ENCODE results near the gene LIN54.

The LIN54 gene

GRCh38 chr4:82898322-82899243 lies 112.0 kb downstream of the LIN54 start:
- Mint-ChIP-seq H3K36me3 (peaks cover 11% of the 10 kb centered on the region), H3K4me1 (ENCODE audit: low read depth) (peaks cover 40% of the 10 kb centered on the region), H3K9me3 (ENCODE audit: low read depth) (no peaks in the 10 kb centered on the region), H3K27ac (no peak overlapping the region), H3K27me3 (no peaks in the 10 kb centered on the region), H3K4me3 (no peak overlapping the region)

- no peaks in the 10 kb centered on the region for H3K9me3 Mint-ChIP-seq (ENCODE audit: low read depth)
- H3K27me3 Mint-ChIP-seq: no peaks in the 10 kb centered on the region
- H3K4me1 Mint-ChIP-seq (ENCODE audit: low read depth): peaks cover 41% of the 10 kb centered on the region
- H3K4me3 Mint-ChIP-seq: peak overlapping the region; percentile 9
- H3K36me3 Mint-ChIP-seq: peaks cover 10% of the 10 kb centered on the region
- H3K27ac Mint-ChIP-seq: peak overlapping the region; percentile 18
Measured at GRCh38 chr4:82896755-82897154, 113.9 kb downstream of the LIN54 start.

DNA sequence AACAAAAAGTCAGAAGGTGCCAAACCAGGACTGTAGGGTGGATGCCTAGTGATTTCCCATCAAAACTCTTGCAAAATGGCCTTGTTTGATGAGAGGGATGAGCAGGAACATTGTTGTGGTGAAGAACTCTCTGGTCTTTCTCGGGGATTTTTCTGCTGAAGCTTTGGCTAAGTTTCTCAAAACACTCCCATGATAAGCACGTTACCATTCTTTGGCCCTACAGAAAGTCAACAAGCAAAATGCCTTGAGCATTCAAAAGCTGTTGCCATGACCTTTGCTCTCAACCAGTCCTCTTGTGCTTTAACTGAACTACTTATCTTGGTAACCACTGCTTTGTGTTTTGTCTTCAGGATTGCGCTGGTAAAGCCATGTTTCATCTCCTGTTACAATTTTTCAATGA lies 116.7 kb downstream of the LIN54 start:
- Mint-ChIP-seq H3K4me1 (ENCODE audit: low read depth) (peaks cover 51% of the 10 kb centered on the region), H3K4me3 (no peak overlapping the region), H3K27me3 (no peaks in the 10 kb centered on the region), H3K9me3 (ENCODE audit: low read depth) (no peaks in the 10 kb centered on the region), H3K36me3 (peaks cover 10% of the 10 kb centered on the region), H3K27ac (peak overlapping the region; percentile 4)

GRCh38 chr4:82892467-82892802 lies 118.2 kb downstream of the LIN54 start:
- H3K36me3 Mint-ChIP-seq: peaks cover 11% of the 10 kb centered on the region
- H3K4me3 Mint-ChIP-seq: peak overlapping the region; percentile 95
- H3K27ac Mint-ChIP-seq: peak overlapping the region; percentile 95
- no peaks in the 10 kb centered on the region for H3K27me3 Mint-ChIP-seq
- H3K4me1 Mint-ChIP-seq (ENCODE audit: low read depth): peaks cover 45% of the 10 kb centered on the region
- no peaks in the 10 kb centered on the region for H3K9me3 Mint-ChIP-seq (ENCODE audit: low read depth)

DNA sequence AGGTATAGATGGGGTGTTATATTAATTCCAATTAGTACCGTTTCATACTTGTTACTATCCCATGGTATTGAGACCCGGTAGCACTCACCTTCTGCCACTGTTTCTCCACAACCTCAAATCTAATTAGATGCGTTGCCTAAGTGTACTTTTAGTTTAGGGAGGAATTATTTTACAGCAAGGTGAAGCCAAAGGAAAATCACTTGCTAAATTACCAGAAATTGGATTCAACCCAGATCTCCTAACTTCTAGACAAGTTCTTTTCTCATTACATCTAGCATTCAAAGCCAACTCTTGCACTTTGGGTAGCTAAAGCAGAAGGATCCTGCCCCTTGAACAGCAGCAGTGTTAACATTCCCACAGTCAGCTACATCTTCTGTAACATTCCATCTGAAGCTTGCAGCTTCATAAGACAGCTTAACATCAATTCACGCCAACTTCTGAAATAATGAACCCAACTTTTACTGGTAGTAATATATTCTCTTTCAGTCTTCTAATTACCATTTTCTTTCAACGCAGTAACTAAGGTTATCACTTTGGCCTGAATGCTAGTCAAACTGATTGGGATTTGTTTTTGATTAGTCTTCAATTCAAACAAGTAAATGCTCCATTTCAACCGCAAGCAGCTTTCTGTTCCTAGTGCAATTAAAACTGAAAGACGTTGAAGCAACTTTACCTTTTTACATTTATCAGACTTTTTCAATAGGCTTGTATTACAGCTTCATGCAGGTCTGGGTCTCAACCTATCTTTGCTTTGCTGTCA lies 118.7 kb downstream of the LIN54 start:
- Mint-ChIP-seq H3K4me3 (peak overlapping the region; percentile 95), H3K36me3 (peaks cover 12% of the 10 kb centered on the region), H3K27me3 (no peaks in the 10 kb centered on the region), H3K4me1 (ENCODE audit: low read depth) (peaks cover 46% of the 10 kb centered on the region), H3K9me3 (ENCODE audit: low read depth) (no peaks in the 10 kb centered on the region), H3K27ac (peak overlapping the region; percentile 95)

- Mint-ChIP-seq H3K27me3 (no peaks in the 10 kb centered on the region), H3K36me3 (peaks cover 12% of the 10 kb centered on the region), H3K4me3 (peak within 1 kb of the TSS; percentile 95), H3K4me1 (ENCODE audit: low read depth) (peaks cover 46% of the 10 kb centered on the region), H3K9me3 (ENCODE audit: low read depth) (no peaks in the 10 kb centered on the region), H3K27ac (peak within 1 kb of the TSS; percentile 95)
Measured at GRCh38 chr4:82890901-82891706, 119.5 kb downstream of the LIN54 start, which contains the start of gene SEC31A. Gene SEC31A (minus strand): TSS chr4:82891153. CDS start chr4:82881936, 9,217 bp downstream.

GRCh38 chr4:82890528-82890900 lies 120.1 kb downstream of the LIN54 start:
- peak overlapping the region; percentile 95 for H3K4me3 Mint-ChIP-seq
- H3K36me3 Mint-ChIP-seq: peaks cover 10% of the 10 kb centered on the region
- no peaks in the 10 kb centered on the region for H3K9me3 Mint-ChIP-seq (ENCODE audit: low read depth)
- no peaks in the 10 kb centered on the region for H3K27me3 Mint-ChIP-seq
- peaks cover 48% of the 10 kb centered on the region for H3K4me1 Mint-ChIP-seq (ENCODE audit: low read depth)
- peak overlapping the region; percentile 95 for H3K27ac Mint-ChIP-seq

DNA sequence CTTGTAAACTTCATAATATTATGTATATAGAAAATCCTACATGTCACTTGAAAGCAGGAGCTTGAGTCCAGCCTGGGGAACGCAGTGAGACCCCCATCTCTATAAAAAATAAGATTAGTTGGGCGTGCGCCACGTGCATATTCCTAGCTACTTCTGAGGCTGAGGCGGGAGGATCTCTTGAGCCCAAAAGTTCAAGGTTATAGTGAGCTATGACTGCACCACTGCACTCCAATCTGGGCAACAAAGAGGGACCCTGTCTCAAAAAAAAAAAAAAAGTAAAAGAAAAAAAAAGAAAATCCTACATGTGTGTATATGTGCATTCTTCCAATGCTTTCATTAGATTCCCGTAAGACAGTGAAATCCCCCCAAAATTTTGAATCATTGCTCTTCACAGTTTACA lies 121.3 kb downstream of the LIN54 start:
- peaks cover 9% of the 10 kb centered on the region for H3K36me3 Mint-ChIP-seq
- peak overlapping the region; percentile 80 for H3K27ac Mint-ChIP-seq
- no peaks in the 10 kb centered on the region for H3K27me3 Mint-ChIP-seq
- peak overlapping the region; percentile 95 for H3K4me3 Mint-ChIP-seq
- peaks cover 57% of the 10 kb centered on the region for H3K4me1 Mint-ChIP-seq (ENCODE audit: low read depth)
- no peaks in the 10 kb centered on the region for H3K9me3 Mint-ChIP-seq (ENCODE audit: low read depth)

DNA sequence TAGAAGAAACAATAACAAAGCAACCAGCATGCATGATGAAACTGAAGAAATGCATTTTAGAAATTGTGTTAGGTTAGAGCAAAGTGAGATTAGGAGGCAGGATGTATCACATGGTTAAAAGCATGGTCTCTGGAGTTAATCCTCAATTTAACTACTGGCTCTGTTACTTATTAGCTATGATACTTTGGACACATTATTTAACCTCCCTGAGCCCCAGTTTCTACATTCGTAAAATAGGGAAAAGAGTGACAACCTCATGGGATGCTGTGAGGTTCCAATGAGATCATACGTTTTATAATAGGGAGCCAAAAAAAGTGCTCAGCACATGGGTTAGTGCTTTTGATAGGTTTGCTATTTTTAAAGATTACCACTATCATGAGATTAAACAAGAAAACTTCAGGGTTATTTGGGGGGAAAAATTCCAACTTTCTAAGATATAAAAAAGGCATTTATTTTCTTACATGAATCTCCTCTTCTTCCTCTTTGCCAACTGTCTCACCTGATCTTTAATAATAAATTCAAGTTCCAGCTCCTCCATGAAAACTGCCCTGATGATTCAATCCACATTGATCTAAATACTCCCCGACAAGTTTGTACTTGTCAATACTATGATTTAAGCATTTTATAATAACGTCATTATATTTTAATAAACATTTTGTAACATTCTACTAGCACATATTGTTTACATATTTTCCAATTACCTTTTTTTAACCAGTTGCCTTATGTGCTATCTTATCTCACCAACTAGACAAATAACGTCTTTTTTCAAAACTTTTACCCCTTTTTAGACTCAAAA lies 124.3 kb downstream of the LIN54 start:
- H3K4me3 Mint-ChIP-seq: no peak overlapping the region
- peak overlapping the region; percentile 7 for H3K27ac Mint-ChIP-seq
- H3K9me3 Mint-ChIP-seq (ENCODE audit: low read depth): no peaks in the 10 kb centered on the region
- no peaks in the 10 kb centered on the region for H3K27me3 Mint-ChIP-seq
- peaks cover 7% of the 10 kb centered on the region for H3K36me3 Mint-ChIP-seq
- peaks cover 53% of the 10 kb centered on the region for H3K4me1 Mint-ChIP-seq (ENCODE audit: low read depth)

- Mint-ChIP-seq H3K9me3 (ENCODE audit: low read depth) (no peaks in the 10 kb centered on the region), H3K4me3 (no peak overlapping the region), H3K36me3 (peaks cover 7% of the 10 kb centered on the region), H3K27ac (peak overlapping the region; percentile 7), H3K4me1 (ENCODE audit: low read depth) (peaks cover 51% of the 10 kb centered on the region), H3K27me3 (no peaks in the 10 kb centered on the region)
Measured at GRCh38 chr4:82885410-82885809, 125.2 kb downstream of the LIN54 start.

All from activated naive CD8-positive, alpha-beta T cell (primary cell).